SH-SY5Y (cell line): Measurements from ENCODE around the gene TREX2.

Experiments used
- GATA2 ChIP-seq: IDR thresholded peaks from 2 replicates; pipeline ENCODE4 v1.6.1; 2011; ENCODE audit warnings: mild to moderate bottlenecking, low read depth, low read length
- GATA3 ChIP-seq: IDR thresholded peaks from 2 replicates; pipeline ENCODE4 v1.6.1; 2011; ENCODE audit warnings: low read depth, mild to moderate bottlenecking, low read length, moderate library complexity

DNA sequence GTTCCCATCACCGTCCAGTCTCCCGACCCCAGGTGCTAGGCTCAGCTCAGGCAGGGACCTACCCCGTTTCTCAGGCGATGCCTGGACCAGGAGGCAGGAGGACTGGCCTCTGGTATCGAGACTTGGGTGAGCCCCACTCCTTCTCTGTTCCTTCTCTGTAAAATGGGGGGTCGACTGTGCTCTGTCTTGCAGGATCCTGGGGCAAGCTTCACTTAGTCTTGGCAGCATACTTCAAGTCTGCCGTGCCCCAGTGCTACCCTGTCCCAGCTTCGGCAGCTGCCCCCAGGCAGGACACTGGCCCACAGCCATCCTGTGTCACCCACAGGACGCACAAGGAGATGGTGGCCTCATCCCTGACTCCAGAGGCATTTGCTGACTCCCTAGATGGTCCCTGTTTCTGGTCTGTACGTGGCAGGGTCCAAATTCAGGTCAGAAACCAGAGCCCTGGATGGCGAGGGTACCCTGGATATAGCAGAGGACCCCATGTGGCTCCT lies 31.6 kb upstream of the TREX2 start:
- no peak for TF ChIP-seq GATA2
- TF ChIP-seq GATA3: no peak
